Fibroblast of the aortic adventitia (primary cell): ENCODE results near the gene CDC26. TPM values are rescaled to one million over a fixed set of nuclear protein-coding genes. Genes with fewer than 3 reads are reported as not detected.

ENCODE experiments used
- DNase-seq: peaks from one replicate; pipeline ENCODE4 v3.0.0-alpha.2; 2010; ENCODE audit warnings: low read depth
- H3K4me3 ChIP-seq: 2 replicates; pipeline ENCODE4 v1.5.1; 2011; ENCODE audit warnings: low read depth, mild to moderate bottlenecking, control low read depth, low read length, moderate library complexity
- CTCF ChIP-seq: IDR thresholded peaks from 2 replicates; pipeline ENCODE4 v1.5.1; 2011; ENCODE audit warnings: mild to moderate bottlenecking, low read length, control low read depth, inconsistent platforms; ENCODE audit not compliant: insufficient read depth
- total RNA-seq: library from RNA; depleted of rRNA; stranded (reverse); fragments of >200 nt; gene quantifications from 2 replicates; pipeline ENCODE4 v1.2.3, GENCODE V29; 2012; ENCODE audit warnings: low replicate concordance

CDC26 gene
- total RNA-seq, result 57.1 and 124 TPM in 2 replicates

- DNase-seq, result peak; percentile 99
- H3K4me3 ChIP-seq, result peak within 1 kb of the TSS; percentile 96
- TF ChIP-seq CTCF, result no peak
These were observed at the start of gene CDC26, which contains the start of gene PRPF4 for GRCh38 chr9:113275157-113276131. CDC26 (minus strand) TSS chr9:113275572; CDS start chr9:113272507, 3,065 bp downstream. PRPF4 (plus strand) TSS chr9:113275658; CDS start chr9:113275744, 86 bp downstream.

DNA sequence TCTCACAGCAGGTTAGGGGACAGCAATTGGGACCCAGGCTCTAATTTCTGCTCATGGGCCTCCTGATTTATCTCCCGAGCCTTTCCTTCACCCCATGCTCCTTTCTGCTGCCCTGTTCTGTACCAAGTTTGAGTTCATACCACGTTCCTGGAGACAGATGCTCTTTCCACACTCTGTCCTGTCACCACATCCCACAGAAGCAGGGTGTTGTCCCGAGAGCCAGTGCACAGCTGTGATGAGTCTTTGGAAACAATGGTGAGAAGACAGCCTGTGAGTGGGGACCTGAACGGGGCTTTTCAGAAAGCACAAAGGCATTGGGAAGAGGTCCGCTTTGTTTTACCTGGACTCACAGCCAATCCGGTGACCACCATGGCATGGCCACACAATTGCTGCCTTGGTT lies 47.3 kb upstream of the CDC26 start:
- no peak for DNase-seq
- no peak for TF ChIP-seq CTCF
- H3K4me3 ChIP-seq, result no peak overlapping the region

- TF ChIP-seq CTCF, result no peak
- DNase-seq, result no peak
- no peak overlapping the region for H3K4me3 ChIP-seq
These were observed 44.7 kb upstream of the CDC26 start for GRCh38 chr9:113320051-113320450.

DNA sequence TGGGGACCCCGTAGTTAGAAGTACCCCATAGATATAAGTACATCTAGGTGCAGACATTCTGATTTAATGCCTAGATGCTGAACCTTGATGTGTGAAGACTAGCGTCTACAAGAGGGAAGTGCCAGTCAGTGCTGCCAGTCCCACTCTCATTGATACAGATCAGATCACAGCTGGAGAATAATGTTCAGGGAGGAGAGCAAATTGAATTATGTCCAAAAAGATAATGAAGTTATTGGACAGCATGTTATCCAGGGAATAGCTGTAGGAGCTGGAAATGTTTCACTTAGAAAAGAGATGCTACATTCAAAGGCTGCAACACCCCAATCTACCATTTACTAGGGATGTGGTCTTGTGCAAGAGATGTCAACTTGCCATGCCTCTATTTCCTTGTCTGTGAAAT lies 43.7 kb upstream of the CDC26 start:
- no peak for TF ChIP-seq CTCF
- no peak for DNase-seq
- no peak overlapping the region for H3K4me3 ChIP-seq

- peak; percentile 58 for DNase-seq
- H3K4me3 ChIP-seq, result no peak overlapping the region
- TF ChIP-seq CTCF, result peak; percentile 47
These were observed 42.4 kb upstream of the CDC26 start for GRCh38 chr9:113317777-113318176.

DNA sequence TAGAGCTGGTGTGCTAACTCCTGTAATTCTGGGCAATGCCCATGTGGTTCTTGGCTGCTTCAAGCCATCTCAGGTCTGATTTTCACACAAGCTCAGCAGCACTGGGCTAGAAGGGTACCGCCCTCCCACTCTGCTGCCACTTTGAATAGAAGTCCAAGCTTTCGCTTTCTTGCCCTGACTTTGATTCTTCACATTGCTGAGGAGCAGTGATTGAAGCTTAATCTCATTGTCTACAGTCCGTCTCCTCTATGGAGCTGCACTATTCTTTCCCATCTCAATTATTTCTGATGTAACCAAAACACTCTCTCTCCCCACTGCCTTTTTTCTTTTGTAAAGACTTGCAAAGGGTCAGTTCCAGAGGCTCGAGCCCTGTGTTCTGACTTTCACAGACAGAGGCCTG lies 40.7 kb upstream of the CDC26 start:
- H3K4me3 ChIP-seq, result no peak overlapping the region
- DNase-seq, result no peak
- TF ChIP-seq CTCF, result no peak
